HepG2 (cell line): Measurements from ENCODE around the gene MYH7. TPM values are rescaled to one million over a fixed set of nuclear protein-coding genes. Genes with fewer than 3 reads are reported as not detected.

Experiments
- ATAC-seq: fragments of 200-7000 bp; cut with Tn5 transposase; 3 replicates; pipeline ENCODE4 v1.9.1; 2020; ENCODE audit warnings: mild to moderate bottlenecking, moderate library complexity
- BruUV-seq: library from RNA; stranded (reverse); fragments of 400-500 nt; replicated peaks from 2 replicates; lab custom pipeline; 2021; lab: Mats Ljungman, UMichigan
- CTCF ChIA-PET: fragments of 300-600 bp; formaldehyde crosslinking; extraction: SDS; loops from one replicate; lab custom pipeline; 2021; ENCODE audit warnings: low total read pairs, inconsistent platforms, low intra/inter-chr PET ratio; lab: Yijun Ruan, JAX
- POLR2A ChIA-PET: fragments of 350-600 bp; sonication (Branson Sonifier 250); formaldehyde crosslinking; loops from one replicate; lab custom pipeline; 2020; ENCODE audit warnings: antibody characterized with exemption, inconsistent platforms; lab: Yijun Ruan, JAX
- DNase-seq: peaks from one replicate; pipeline ENCODE4 v3.0.0-alpha.2; 2015; ENCODE audit warnings: low spot score
- FAIRE-seq: peaks from 3 replicates; lab custom pipeline; 2011; peaks lifted over from hg19 to GRCh38; lab: Jason Lieb, UNC
- H2AFZ ChIP-seq: one replicate; pipeline ENCODE4 v1.6.1; 2011; ENCODE audit warnings: low read length, inconsistent platforms
- H3K27ac ChIP-seq: fragments of 300-600 bp; 3 replicates; pipeline ENCODE4 v1.8.0; 2011; ENCODE audit warnings: mixed run types, mild to moderate bottlenecking, mixed read lengths, low read length, inconsistent platforms; ENCODE audit not compliant: insufficient read depth; ENCODE audit errors: extremely low read length
- H3K27me3 ChIP-seq, 2 experiments: fragments of 200-600 bp in 1 of 2; 2 replicates in 1 of 2; 3 replicates in 1 of 2; pipeline versions ENCODE4 v1.6.0 to v1.8.0; 2011; ENCODE audit warnings: low read length in 2 of 2, mild to moderate bottlenecking in 2 of 2, moderate library complexity in 2 of 2, inconsistent platforms in 1 of 2; ENCODE audit not compliant: insufficient read depth in 2 of 2, control insufficient read depth in 1 of 2
- H3K36me3 ChIP-seq, 2 experiments: fragments of 200-600 bp in 1 of 2; replicated peaks in 1 of 2; 2 replicates in 1 of 2; 3 replicates in 1 of 2; pipeline versions ENCODE4 v1.5.1 to v1.8.0; 2011; ENCODE audit warnings: low read length in 2 of 2, inconsistent platforms in 1 of 2; ENCODE audit not compliant: insufficient read depth in 2 of 2, control insufficient read depth in 1 of 2
- H3K4me1 ChIP-seq: 2 replicates; pipeline ENCODE4 v1.5.1; 2012; ENCODE audit warnings: low read length, inconsistent platforms; ENCODE audit not compliant: insufficient read depth
- H3K4me2 ChIP-seq: 2 replicates; pipeline ENCODE4 v1.6.0; 2011; ENCODE audit warnings: low read depth, low read length, inconsistent platforms
- H3K4me3 ChIP-seq, 3 experiments: fragments of 200-600 bp in 1 of 3; sonication (generic), shearing (Covaris generic) in 1 of 3; replicated peaks in 1 of 3; 2 replicates each; pipeline ENCODE4 v1.5.1; 2011 to 2016; ENCODE audit warnings: low read length in 3 of 3, inconsistent platforms in 2 of 3, low read depth in 2 of 3, mild to moderate bottlenecking in 2 of 3, control low read depth in 1 of 3, mixed read lengths in 1 of 3; ENCODE audit not compliant: insufficient read depth in 1 of 3
- H3K79me2 ChIP-seq: one replicate; pipeline ENCODE4 v1.6.1; 2011; ENCODE audit warnings: low read length, inconsistent platforms; ENCODE audit not compliant: insufficient read depth
- H3K9ac ChIP-seq: 2 replicates; pipeline ENCODE4 v1.6.0; 2011; ENCODE audit warnings: mild to moderate bottlenecking, low read depth, low read length, inconsistent platforms; ENCODE audit not compliant: insufficient read depth
- H3K9me3 ChIP-seq: 2 replicates; pipeline ENCODE4 v1.5.1; 2012; ENCODE audit warnings: mild to moderate bottlenecking, low read length
- H4K20me1 ChIP-seq: 2 replicates; pipeline ENCODE4 v1.6.0; 2011; ENCODE audit warnings: inconsistent platforms, mild to moderate bottlenecking, low read length, moderate library complexity; ENCODE audit not compliant: insufficient read depth
- ADNP ChIP-seq: sonication (generic); formaldehyde crosslinking; IDR thresholded peaks from 2 replicates; pipeline ENCODE4 v1.4.0; 2020; ENCODE audit warnings: missing genetic modification reagents
- KDM5B ChIP-seq: sonication (generic); formaldehyde crosslinking; IDR thresholded peaks from 2 replicates; pipeline ENCODE4 v1.4.0; 2020; ENCODE audit warnings: missing genetic modification reagents, mild to moderate bottlenecking, borderline replicate concordance
- MATR3 ChIP-seq: sonication (generic); formaldehyde crosslinking; IDR thresholded peaks from 2 replicates; pipeline ENCODE4 v1.4.0; 2020; ENCODE audit warnings: missing genetic modification reagents
- PTBP1 ChIP-seq: fragments of 200-400 bp; formaldehyde crosslinking; IDR thresholded peaks from 2 replicates; pipeline ENCODE4 v1.6.1; 2018; ENCODE audit warnings: low read length, low read depth; ENCODE audit not compliant: poor library complexity, severe bottlenecking
- TFDP2 ChIP-seq: sonication (generic); formaldehyde crosslinking; IDR thresholded peaks from 2 replicates; pipeline ENCODE4 v1.4.0; 2020; ENCODE audit warnings: missing genetic modification reagents
- ZNF326 ChIP-seq: sonication (generic); formaldehyde crosslinking; IDR thresholded peaks from 2 replicates; pipeline ENCODE4 v1.4.0; 2020; ENCODE audit warnings: missing genetic modification reagents, borderline replicate concordance
- ZNF563 ChIP-seq: sonication (generic); formaldehyde crosslinking; IDR thresholded peaks from 2 replicates; pipeline ENCODE4 v1.8.0; 2022; ENCODE audit warnings: mild to moderate bottlenecking, moderate library complexity, missing genetic modification reagents
- ZNF768 ChIP-seq: sonication (generic); formaldehyde crosslinking; IDR thresholded peaks from 2 replicates; pipeline ENCODE4 v1.4.0; 2020; ENCODE audit warnings: missing genetic modification reagents
- WGBS: methylation state at CpG from one replicate; pipeline ENCODE4 v1.1.6; 2017; ENCODE audit warnings: low lambda C conversion rate; 5-methylcytosine and 5-hydroxymethylcytosine counted together
- in situ Hi-C: cut with HindIII; loops from 2 replicates; pipeline ENCODE4 v1.10.0; 2017; ENCODE audit warnings: low pct_unique_long_range_greater_than_20kb; ENCODE audit not compliant: extremely low pct_ligation_motif_present
- intact Hi-C: fragments of 100-400 bp; cut with micrococcal nuclease; formaldehyde crosslinking; loops from one replicate; pipeline ENCODE4 v1.10.0; 2022; ENCODE audit not compliant: unreplicated experiment
- polyA plus RNA-seq, 8 experiments: library from polyadenylated mRNA; depleted of rRNA in 3 of 8; stranded (reverse) in 7 of 8; unstranded in 1 of 8; fragments of >200 nt; fragmentation: Illumina TruSeq in 4 of 8; extraction: Trizol in 4 of 8; gene quantifications; 2 replicates each; pipeline versions ENCODE4 v1.2.1 to v1.2.3, GENCODE V29; 2011 to 2016; ENCODE audit warnings: low read depth in 4 of 8, missing spikeins in 1 of 8, mixed read lengths in 1 of 8; ENCODE audit not compliant: insufficient read depth in 1 of 8
- total RNA-seq, 5 experiments: library from RNA; depleted of rRNA; stranded (reverse); fragments of >200 nt; fragmentation: Illumina TruSeq; extraction: Trizol; gene quantifications; 2 replicates each; pipeline ENCODE4 v1.2.3, GENCODE V29; 2016; ENCODE audit warnings: low read depth in 1 of 5

Gene MYH7
- total and polyA plus RNA-seq, 2 of the 13 experiments (the other 11 are each of a cell fraction or from before 2014, with no cell fraction given) = 0.04 TPM; not detected in 1

GRCh38 chr14:23396126-23396525 lies 39.3 kb downstream of the MYH7 start:
- DNase-seq = no peak
- no peaks in the 10 kb centered on the region for H3K4me1 ChIP-seq
- no peaks in the 10 kb centered on the region for H3K9me3 ChIP-seq
- ChIA-PET CTCF (no interaction called here), POLR2A (no interaction called here)
- intact Hi-C loops = no loop called here
- no peak for TF ChIP-seq ADNP
- TF ChIP-seq ZNF768 = peak; percentile 38; the same call in 1 of the 2 replicates
- TF ChIP-seq, all 625 proteins: peak for 1
- in situ Hi-C loops = no loop called here
- no TSS peak for BruUV-seq
- no peak for FAIRE-seq
- Histone ChIP-seq H3K4me2 (no peak overlapping the region), H3K27me3 (peaks cover 22 to 78% of the 10 kb centered on the region in 2 experiments), H3K36me3 (no peaks in the 10 kb centered on the region), H3K27ac (no peak overlapping the region), H4K20me1 (no peaks in the 10 kb centered on the region), H3K79me2 (no peaks in the 10 kb centered on the region), H3K9ac (no peak overlapping the region), H2AFZ (no peak overlapping the region), H3K4me3 (no peak overlapping the region)
- WGBS = 47% methylated on average over 10 of the region's 10 CpGs
- ATAC-seq = no peak

DNA sequence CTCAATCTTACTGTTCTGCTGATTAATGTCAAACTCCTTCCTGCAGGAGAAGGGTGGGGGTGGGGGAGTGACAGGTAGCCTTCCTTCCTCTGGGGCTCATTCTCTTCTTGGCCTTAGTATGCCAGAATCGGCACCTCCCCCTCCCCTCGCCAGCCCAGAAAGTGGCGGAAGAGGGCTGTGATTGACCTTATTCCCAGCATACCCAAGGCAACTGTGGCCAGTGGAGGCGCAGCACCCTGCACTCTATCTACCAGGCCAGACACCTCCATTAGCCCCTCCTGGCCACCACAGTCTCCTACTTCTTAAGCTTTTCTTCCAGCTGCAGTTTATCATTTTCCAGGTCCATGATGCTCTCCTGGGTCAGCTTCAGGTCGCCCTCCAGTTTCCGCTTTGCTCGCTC lies 42.8 kb downstream of the MYH7 start:
- POLR2A ChIA-PET = interaction anchor here (1.3 kb wide), 1 partner anchor 71 kb away, joined by 3 read pairs; the partner anchor contains the start of gene PABPN1
- H3K79me2 ChIP-seq = no peaks in the 10 kb centered on the region
- in situ Hi-C loops = no loop called here
- H3K4me2 ChIP-seq = no peak overlapping the region
- intact Hi-C loops = no loop called here
- no peak overlapping the region for H3K9ac ChIP-seq
- H4K20me1 ChIP-seq = no peaks in the 10 kb centered on the region
- H3K27ac ChIP-seq = no peak overlapping the region
- WGBS = 46% methylated on average over 7 of the region's 7 CpGs
- H3K4me3 ChIP-seq = no peak overlapping the region
- TF ChIP-seq ZNF563 (CRISPR knock-in tag) (no peak), TFDP2 (CRISPR knock-in tag) (no peak), ZNF326 (CRISPR knock-in tag) (no peak), MATR3 (CRISPR knock-in tag) (no peak), KDM5B (CRISPR knock-in tag) (no peak), PTBP1 (no peak)
- TF ChIP-seq, all 625 proteins: peak for 0
- ATAC-seq (no peak), DNase-seq (no peak), FAIRE-seq (no peak)
- Histone ChIP-seq H2AFZ (no peak overlapping the region), H3K27me3 (peaks cover 33 to 82% of the 10 kb centered on the region in 2 experiments), H3K36me3 (no peaks in the 10 kb centered on the region), H3K9me3 (no peaks in the 10 kb centered on the region), H3K4me1 (no peaks in the 10 kb centered on the region)
- no TSS peak for BruUV-seq
- CTCF ChIA-PET = no interaction called here
